Occipital lobe (tissue), 2 donors: ENCODE results near the gene IRX1. TPM values are rescaled to one million over a fixed set of nuclear protein-coding genes. Genes with fewer than 3 reads are reported as not detected.

ENCODE experiments used
- DNase-seq: peaks from one replicate; lab custom pipeline; 2025; lab: John Stamatoyannopoulos, UW
- total RNA-seq: library from RNA; depleted of rRNA; stranded (reverse); fragments of >200 nt; gene quantifications from one replicate; pipeline ENCODE4 v1.2.3, GENCODE V29; 2014

Gene IRX1
- total RNA-seq, 1 donor from 2014 or later: not detected

DNA sequence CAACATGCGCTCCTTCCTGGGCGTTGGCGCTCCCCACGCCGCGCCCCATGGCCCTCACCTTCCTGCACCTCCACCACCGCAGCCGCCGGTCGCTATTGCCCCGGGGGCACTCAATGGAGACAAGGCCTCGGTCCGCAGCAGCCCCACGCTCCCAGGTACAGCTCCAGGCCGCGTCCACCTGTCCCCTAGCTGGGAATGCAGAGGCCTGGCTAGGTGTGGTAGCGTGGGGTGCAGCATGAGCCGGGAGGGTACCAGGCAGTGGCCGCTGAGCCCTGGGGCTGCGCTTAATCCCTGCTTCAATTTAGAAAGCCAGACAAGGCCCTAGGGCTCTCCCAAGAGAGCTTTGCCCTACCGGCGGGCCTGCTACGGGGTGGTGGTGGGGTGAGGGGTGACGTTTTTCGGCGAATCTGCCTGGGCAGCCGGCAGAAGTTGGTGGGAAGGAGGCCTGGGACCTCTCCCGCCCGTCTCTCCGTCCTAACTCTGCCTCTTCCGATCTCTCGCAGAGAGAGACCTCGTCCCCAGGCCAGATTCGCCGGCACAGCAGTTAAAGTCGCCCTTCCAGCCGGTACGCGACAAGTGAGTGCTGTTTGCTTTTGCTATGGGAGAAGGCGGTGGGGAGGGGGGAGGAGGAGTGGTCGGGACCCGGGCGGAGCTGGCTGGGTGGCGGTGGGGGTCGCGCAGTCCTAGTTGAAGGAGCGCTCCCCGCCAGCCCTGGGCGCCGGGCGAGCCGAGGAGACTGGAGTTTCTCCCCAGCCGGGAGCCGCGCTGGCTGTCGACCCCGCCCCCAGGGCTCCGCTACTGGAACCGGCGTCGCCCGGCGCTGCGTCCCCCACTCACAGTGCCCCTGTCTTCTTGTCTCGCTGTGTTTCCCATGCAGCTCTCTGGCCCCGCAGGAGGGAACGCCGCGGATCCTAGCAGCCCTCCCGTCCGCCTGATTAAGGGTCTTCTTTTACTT lies 4.8 kb downstream of the IRX1 start:
- no peak for DNase-seq

DNA sequence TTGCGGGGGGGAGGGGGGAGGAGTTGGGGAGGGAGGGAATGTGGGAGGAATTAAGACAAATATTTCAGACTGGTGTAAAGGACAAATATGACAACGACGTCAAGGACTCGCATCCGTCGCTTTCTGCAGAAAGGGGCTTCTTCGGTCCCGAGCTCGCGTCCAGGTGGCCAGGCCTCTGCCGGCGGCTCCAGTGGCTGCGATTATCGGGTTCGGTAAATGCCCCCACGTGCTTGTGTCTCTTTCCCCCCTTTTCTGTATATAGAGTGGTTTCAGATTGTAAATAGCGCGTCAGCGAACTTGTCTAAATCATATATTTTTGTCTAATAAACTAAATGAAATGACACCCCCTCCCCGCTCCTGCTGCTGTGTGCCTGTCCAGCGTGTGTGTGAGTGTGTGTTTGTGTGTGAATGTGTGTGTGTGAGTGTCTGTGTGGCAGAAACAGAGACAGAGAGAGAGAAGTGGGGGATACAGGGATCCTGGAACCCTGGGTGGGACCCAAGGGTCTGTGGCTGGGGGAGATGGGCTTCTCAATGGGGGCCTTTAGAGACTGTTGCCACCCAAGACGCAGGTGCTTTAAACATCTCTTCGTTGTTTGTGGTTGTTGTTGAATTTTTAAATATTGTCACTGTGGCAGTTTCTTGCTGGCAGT lies 5.6 kb downstream of the IRX1 start:
- DNase-seq: no peak

DNA sequence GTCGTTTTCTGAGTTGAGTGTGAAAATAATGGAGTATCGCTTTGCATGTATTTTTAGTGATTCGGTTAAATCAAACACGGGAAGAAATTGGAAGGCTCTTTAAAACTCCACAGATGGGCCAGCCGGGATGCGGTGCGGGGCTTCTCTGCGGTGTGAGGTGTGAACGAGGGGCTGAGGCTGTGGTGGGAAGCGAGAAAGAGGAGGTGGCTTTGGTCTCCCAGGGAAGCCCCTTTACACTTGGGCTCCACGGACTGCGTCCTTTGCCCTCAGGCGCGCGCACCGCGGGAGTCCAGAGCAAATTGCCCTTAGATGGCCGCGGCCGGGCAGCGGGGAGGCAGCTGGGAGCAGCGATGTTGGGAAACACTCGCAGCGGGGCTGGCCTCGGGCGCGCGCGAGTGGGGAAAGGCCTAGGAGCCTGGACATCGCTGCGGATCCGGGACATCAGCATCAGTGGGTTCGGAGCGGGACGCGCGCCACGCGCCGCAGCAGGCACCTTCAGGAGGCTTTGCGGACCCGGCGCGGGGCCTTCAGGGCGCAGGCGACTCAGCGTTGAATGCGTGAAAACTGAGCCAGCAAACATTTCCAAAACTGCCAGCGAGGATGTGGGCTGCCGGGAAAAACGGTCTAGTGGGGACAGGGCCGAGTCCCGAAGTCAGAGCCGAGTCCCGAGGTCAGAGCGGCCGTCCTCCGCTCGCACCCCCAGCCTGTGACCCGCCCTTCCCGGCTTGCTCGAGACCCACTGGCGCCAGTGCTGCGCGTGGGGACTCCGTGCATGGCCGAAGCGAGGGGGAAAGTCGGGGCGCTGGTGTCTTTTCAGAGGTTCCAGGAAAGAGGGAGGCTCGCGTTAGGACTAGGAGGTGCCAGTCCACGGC lies 6.5 kb downstream of the IRX1 start:
- no peak for DNase-seq

DNA sequence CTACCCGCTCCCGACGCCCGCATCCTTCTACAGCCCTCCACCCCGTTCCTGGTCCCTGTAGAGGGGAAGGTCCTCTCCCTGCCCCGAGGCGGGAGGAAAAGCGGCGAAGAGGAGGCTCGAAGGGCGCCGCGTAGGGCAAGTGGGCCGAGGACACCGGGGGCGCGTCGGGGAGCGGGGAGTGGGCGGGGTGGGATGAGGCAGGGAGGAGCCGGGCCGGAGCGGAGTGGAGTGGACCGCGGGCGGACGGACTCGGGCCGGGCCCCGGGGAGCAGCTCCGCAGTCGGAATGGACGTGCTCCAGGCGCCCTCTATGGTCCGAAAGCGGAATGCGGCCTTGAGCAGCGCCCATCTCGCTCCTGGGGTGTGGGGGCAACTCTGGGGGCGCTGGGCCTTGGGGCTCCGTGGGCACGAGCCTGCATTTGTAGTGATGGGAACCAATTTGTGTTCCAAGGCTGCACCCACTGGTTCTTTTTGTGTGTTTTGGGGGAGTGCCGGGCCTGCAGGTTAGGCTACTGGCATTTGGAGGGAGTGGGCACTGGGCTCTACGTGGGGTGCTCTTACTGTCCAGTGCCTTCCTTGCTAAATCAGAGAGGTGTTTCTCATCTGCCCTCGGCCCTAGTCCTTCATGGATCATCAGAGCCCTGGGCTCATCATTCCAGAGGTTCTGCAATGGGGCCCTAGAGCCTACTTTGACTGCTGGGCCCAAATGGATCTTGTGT lies 7.3 kb downstream of the IRX1 start:
- no peak for DNase-seq

DNA sequence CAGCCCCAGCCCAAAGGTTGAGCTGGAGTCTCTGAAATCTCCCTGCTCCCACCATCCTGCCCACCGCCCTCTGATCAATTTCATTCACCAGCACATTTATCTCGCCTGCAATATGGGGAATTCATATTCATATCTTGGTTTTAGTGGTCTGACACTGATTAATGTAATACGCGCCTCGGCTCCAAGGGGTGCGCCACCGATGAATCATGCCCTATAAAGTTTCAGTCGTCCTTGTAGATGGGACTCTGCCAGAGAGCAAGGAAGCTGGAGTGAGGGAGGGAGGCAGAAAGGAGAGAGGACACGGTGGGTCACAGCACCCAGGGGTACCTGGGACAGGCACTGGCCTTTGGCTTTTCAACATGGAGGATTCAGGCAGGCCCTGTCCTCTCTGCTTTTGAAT lies 8.9 kb downstream of the IRX1 start:
- no peak for DNase-seq

DNA sequence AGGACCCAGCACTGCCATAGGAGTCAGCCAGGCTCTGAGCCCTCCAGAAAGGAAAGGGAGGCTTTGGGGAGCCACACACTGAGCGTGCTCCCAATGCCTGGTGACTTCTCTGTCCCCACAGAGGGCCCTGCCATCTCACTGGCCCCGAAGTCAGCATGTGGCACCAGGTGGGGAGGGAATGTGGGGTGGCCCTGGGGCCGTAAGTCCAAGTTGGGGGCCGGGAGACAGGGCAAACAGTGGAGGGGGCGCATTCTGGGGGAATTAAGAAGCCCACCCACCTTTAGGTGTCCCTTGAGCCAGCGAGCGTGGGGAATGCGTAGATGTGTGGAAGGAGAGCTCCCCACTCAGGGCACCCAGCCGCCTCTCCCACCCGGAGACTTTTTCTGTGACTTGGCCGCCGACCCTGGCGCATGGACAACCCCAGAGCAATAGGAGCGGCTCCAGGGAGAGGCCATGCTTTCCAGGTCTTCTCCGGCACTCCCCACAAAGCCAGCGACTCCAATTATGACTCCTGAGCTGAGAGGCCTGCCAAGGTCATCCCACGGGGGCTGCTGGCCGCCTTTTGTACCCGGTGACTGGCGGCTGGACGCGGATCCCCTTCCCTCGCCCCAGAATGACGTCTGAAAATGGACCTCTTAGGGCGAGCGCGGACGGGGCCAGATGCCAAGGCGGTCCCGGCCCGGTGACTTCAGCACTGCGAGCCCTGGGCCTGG lies 9.8 kb downstream of the IRX1 start:
- no peak for DNase-seq

DNA sequence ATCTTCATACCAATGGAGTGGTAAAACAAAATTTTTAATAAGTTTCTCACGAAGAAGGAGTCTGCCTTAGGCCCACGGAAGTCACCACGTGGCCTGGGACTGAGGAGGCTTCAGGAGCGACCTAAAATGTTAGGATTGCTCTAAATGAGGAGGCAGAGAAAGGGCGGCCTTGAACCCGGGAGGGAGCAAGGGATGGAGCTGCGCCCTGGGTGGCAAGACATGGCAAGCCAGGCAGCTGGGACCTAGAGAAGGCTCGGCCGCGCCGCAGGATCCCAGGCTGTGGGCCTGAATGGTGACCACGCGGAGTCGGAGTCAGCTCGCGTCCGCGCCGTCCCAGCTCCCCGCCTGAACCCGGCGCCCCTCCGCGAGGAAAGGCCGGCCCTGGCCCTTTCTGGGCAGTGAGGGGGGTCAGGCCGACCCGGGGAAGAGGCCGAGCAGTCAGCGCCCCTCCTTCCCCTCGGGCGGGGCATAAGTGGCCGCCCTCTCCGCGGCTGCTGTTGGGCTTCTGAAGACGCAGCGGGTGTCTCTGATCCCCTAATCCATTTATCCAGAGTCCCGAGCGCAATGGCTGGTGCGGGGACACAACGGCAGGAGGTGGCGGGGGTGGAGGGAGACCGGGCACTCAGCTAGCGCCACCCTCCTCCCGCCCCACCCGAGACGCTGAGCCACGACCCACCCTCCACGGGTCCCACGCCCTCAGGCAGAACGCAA lies 10.6 kb downstream of the IRX1 start:
- DNase-seq: no peak

DNA sequence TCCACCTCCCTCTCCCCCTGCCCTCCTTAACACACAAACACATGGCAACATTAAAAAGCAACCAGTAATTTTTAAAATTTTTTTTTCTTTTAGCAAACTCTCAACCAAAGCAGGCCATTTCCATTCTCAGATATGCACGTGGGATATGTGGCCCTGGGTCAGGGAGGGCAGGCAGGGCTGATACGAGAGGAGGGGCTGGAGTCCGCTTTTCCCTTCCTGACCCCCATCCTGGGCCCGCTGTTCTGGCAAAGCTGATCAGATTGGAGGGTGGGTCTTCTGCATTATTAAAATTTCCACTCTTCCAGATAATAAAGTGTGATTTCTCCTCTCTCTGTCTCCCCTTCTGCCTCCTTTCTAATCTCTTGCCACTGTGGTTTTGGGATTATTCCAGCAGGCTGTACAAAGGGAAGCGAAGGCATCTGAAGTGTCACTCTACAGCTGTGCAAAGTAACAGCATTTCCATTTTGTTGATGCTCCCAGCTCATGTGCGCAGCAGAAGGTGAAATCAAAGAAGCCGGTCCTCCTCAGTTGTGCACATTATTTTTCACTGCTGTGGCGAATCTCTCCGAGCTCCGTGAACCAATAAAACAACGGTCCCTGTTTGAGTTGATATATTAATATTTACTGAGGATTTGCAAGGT lies 12.0 kb downstream of the IRX1 start:
- no peak for DNase-seq

DNA sequence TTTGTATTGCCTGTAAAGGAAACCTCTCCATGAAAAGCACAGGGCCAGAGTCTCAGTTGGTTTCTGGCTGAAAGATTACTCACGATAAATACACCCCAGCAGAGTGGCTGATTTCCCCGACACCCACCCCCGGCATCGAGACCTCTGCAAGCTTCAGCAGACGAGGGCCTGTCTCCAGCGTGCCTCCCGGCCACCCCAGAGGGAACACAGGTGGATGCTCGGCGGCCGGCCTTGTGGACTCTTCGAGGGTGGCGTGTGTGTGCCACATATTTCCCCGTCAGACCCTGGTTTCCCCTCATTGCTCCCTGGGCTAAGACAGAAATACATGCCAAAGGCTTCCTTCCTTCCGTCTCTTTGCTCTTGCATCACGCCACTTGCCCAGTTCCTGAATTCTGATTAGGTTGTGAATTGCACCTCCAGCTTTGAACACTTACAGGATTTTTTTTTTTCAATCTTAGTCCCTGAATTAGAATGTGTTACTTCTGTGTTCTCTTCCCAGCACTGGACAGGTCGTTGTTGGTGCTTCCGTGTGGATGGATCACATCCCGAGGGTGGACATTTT lies 13.6 kb downstream of the IRX1 start:
- DNase-seq: no peak

DNA sequence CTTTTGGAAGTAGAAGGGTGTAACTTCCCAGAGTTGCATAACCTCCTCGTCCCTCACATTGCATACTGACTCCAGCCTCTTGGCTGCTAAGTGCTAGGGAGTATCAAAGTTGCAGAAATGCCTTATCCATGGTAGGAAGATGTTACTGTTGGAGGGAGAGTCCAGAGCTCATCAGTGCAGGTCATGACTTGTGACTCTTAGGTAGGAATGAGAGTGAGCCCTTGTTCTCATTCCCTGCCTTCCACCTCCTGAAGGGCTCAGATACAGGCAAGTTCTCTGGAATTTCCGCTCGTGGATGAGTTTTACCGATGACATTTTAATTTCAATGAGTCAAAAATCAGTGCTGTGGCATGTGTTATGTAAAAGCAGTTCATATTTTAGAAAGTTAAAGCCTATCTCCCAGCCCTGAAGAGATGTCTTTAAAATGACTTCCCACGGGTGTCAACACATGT lies 17.0 kb downstream of the IRX1 start:
- no peak for DNase-seq

DNA sequence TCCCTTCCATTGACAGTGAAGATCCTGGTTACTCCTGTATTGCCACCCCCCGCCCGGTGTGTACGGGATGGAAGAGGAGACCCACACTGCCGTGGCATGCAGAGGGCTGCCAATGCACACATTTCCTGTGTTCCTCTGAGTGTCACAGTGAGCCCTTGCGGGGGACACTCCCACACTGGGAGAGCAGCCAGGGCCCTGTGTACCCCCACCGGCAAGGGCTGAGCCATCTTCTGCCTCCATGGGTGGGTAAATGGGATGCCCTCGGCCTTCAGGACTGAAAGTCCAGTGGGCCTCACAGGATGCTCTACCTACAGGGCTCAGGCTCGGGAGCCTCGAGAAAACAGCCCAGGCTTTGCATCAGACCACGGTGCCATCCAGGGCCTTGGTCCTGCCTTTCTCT lies 18.1 kb downstream of the IRX1 start:
- DNase-seq: no peak

DNA sequence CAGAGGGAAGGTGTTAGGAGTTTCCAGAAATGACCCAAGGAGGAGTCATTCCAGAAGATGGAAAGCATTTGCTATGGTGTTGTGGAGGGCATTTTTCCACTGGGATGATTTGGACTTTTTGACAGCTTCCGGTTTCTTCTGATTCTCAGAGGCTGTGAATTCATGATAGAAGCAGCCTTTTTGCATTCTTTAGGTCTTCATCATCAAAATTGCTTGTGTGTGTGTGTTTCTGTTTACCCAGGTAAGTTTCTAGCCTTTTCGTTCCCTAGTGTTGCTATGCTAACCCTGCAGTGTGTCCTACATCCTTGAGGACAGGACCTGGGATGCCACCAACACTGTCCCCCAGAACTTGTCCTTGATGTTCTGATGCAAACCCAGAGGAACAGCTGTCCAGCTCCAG lies 19.6 kb downstream of the IRX1 start:
- DNase-seq: no peak

DNA sequence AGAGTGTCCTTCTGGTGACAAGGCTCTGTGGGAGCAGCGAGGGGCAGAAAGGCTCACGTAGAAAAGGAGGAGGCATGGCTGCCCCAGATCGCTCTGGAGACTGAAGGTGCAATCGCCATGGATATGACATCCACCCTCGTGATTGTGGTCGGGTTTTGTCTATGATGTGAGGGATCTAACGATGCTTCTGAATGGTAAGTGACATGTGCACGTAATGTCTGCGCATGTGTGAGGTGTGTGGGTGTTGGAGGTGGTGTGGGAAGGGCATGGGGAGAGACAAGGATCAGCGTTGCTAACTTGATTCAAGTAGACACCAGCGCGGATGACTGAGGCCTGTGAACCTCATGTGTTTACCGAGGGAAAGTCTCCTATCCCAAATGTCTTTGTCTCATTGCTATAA lies 20.2 kb downstream of the IRX1 start:
- DNase-seq: no peak

DNA sequence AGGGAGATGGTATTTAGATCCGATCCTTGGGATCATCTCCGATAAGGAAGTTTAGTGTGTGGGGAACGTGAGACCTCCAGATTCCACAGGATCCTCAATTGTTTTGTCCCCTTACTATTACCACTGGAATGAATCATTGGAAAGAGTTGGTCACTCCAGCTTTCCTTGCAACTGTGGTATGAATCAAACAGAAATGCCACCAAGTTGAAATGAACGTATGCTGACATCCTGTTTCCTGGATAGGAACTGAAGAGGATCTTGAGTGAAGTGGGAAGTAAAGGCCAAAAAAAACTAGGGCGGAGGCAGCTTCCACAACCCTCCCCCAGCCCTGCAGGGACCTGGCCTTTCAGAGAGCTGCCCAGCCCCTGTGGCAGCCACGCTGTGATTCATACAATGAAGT lies 23.9 kb downstream of the IRX1 start:
- DNase-seq: no peak

DNA sequence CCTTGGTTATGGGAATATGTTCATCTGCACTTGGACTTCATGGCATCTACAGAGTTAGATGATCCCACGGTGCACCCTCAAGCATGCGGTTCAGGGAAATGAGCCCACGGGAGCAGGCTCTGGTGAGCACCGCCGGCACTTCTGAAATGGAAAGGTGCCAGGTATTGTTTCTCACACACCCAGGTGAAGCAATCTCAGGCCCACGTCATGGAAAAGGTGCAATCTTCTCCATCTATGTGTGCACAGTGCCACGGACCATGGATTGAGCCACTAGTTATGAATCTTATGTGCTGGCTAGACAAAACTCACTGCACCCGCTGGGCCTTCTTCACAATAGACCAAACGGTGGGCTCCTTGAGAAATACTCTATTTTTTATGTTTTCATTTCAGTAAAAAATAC lies 27.3 kb downstream of the IRX1 start:
- no peak for DNase-seq

DNA sequence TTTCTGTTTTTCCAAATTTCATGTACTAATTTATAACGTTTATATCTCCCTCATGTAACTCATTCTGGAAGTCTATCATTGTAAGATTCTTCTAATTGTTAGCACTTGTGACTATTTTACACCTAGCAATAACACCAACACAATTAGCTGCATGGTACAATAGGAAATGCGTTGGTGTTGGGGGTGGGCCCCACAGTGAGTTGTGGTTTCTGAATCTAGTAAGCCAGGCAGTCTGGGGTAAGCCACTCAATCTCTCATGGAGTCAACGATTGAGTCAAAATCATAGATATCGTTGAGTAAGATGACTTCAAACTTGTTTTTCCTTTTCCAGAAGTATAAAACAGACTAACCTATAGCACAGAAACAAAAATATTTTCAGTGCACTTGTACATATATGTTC lies 30.0 kb downstream of the IRX1 start:
- DNase-seq: no peak

DNA sequence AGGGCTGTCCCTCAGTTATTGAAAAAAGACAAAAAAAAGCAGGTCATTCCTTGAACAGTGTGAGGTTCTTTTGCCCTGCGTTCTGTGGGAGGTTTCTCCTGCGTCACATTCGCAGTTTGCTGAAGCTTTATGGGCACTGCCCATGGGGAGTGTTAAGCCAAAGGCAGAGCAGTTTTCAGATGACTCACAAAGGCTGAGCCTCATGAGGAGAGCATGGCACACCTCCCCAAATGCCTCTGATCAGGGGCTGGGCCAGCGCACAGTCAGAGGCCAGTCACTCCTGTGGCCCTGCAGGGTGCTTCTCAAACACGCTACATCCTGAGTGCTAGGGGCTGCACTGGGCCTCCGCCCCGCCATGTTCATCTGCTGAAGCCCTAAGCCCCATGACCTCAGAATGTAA lies 38.4 kb downstream of the IRX1 start:
- DNase-seq: no peak

DNA sequence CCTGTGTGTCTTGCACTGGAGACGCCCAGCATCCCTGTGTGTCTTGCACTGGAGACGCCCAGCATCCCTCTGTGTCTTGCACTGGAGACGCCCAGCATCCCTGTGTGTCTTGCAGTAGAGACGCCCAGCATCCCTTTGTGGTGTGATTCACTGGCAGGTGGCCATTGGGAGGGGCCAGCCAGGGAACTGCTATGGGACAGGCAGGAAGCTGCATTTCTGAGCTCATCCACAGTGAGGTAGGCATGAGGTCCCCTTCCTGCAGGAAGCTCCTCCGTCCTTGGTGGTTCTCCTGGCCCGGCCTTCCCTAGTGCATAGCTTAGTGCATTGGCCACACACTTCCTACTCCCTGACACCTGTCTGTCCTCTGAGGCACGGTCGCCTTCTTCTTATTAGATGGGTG lies 43.5 kb downstream of the IRX1 start:
- no peak for DNase-seq

DNA sequence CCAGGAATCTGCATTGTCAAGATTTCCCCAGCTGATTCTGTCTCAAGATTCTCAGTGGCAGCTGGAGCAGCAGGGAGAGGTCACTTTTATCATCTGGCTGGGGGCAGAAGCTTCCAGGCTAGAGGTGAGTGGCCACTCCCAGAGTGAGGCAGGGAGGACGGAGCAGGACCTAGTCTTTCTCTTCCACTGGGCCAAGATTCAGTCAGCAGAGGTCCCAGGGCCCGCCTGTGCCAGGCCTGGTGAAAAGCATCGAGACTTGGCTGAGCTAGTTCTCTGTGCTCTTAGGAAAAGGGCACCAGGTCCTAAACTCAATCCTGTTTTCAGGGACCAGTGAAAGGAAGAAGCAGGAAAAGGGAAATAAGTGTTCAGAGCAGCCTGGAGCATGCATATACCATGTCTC lies 46.6 kb downstream of the IRX1 start:
- no peak for DNase-seq
